GM19099 (cell line): ENCODE results near the gene SDCBP2.

Experiments used
- POLR2A ChIP-seq: IDR thresholded peaks from 3 replicates; pipeline ENCODE4 v1.6.1; 2011; ENCODE audit warnings: low read depth; ENCODE audit not compliant: insufficient read length; ENCODE audit errors: extremely low read depth

SDCBP2 gene

GRCh38 chr20:1312904-1313235 lies 16.1 kb downstream of the SDCBP2 start:
- no peak for TF ChIP-seq POLR2A

GRCh38 chr20:1312308-1312707 lies 16.6 kb downstream of the SDCBP2 start:
- TF ChIP-seq POLR2A, result no peak

DNA sequence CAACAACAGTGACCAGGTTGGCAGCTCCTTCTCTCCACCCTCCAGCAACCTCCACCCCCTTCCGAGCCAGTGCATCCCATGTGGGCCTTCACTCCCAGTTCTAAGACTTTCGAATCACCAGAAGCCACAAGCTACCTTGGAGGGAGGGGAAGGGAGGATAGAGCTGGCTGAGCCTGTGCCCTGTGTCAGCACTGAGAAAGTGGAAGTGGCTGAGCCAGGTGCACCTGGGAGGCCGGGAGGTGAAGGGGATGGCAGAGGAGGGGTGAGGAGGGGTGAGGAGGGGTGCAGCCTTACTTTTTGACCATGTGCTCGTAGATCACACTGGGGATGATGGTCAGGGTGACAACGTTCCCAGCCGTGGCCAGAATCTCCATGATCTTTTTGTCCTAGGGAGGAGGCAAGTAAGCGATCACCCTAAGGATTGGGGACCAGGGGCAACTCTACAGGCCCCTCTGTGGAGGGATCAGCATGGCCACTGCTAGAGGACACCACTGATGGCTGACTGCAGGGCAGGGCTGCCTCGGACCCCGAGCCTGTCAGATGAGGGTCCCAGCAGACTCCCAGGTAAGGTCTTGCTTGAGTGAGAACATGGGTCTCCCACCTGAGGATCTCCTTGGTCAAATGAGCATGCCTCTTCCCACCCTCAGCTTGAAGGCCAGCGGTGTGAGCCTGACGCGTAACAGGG lies 18.3 kb downstream of the SDCBP2 start:
- TF ChIP-seq POLR2A, result no peak

DNA sequence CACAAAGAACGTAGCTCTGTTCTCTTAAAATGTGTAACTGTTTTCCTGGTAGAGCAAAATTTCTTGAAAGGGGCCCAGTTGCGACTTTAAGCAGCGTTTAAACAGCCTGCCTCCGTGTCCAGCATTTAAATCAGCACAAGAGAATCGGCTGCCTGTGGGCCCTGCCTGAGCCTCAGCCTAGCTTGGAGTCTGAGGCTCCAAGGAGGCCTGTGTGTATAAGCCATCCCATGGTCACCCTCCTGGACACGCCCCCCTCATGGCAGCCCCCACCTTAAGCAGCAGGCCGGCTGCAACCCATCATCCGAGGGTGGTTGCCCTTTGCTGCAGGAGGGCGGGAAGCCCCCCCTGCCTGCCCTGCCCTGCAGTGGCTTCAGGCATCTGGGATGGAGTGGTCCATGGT lies 18.9 kb downstream of the SDCBP2 start:
- no peak for TF ChIP-seq POLR2A

DNA sequence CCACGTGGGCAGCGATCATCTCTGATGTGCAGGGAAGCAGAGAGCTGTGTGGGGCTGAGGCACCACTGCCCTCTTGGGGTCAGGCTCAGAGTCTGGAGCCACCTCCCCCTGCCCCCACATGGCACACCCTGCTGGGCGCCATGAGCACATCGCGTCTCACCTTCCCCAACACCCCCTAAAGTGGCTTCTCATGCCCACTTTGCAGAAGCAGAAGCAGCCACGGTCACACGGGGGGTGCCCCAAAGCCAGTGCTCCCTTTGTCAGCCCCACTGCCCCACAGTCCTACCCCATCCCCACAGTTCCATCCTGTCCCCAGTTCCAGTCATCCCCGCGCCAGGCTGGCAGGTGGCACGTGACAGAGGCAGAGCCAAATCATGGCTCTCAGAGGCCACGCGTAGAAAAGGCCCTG lies 19.5 kb downstream of the SDCBP2 start:
- no peak for TF ChIP-seq POLR2A

DNA sequence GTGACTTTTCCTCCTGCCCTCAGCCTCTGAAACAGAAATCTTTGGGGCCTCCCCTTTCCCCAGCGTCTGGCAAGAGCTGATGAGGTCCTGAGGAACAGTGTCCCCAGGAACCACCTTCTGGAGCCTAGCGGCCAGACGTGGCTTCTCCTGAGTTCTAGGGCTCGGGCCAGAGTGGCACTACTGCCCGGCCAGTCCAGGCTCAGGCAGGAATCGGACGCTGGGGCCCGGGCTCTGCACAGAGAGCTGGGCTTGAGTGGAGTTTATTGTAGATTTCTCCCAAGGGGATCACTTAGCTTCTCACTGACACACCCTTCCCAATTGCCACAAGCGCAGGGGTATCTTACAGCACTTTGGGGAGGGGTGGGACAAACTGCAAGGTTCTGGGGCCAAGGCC lies 20.2 kb downstream of the SDCBP2 start:
- no peak for TF ChIP-seq POLR2A

DNA sequence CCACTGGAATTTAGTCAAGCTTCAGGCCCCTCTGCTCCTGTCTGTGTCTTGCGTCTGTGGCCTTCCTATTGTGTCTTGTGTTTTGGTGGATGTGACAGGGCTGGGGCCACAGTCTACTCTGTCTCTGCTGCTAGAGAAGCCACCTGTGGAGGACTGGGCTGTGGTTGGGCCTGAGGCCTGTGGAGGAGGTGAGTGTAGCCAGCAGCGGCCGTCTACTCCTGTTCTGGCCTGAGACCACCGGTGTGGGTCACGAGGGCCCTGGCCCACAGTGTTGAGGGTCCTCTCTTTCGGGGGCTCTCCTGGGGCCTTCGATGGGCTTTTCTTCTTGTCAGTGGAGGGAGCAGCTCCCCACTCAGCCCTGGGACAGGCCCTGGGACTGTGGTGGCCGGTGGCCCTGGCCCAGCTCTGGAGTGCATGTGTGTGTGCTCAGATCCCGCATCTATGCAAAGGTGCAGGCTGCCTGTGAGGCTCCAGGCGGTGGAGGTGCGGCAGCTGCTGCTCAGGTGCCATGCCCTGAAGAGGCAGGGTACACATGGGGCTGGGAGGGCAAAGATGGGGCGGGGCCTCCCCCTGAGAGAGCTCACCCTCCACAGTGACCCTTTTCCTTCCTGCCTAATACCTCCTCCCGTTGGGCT lies 20.8 kb downstream of the SDCBP2 start:
- no peak for TF ChIP-seq POLR2A

DNA sequence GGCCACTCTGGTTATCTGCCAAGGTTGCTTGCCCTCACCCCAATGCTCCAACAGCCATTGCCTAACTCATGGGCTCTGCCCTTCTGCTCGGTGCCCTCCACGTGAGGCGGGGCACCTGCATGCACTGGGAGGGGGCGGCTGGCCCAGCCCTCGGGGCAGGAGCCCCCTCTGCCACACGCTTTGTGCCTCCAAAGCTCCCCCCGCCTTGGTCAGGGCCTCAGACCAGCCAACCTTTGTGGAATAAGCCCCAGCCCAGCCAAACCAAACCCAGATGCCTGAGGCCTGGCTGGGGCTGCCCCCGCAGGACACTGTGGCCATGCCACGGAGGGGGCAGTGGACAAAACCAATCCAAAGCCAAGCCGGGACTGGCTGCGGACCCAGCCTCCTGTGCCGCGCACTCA lies 21.4 kb downstream of the SDCBP2 start:
- no peak for TF ChIP-seq POLR2A

GRCh38 chr20:1307171-1307570 lies 21.8 kb downstream of the SDCBP2 start:
- no peak for TF ChIP-seq POLR2A

DNA sequence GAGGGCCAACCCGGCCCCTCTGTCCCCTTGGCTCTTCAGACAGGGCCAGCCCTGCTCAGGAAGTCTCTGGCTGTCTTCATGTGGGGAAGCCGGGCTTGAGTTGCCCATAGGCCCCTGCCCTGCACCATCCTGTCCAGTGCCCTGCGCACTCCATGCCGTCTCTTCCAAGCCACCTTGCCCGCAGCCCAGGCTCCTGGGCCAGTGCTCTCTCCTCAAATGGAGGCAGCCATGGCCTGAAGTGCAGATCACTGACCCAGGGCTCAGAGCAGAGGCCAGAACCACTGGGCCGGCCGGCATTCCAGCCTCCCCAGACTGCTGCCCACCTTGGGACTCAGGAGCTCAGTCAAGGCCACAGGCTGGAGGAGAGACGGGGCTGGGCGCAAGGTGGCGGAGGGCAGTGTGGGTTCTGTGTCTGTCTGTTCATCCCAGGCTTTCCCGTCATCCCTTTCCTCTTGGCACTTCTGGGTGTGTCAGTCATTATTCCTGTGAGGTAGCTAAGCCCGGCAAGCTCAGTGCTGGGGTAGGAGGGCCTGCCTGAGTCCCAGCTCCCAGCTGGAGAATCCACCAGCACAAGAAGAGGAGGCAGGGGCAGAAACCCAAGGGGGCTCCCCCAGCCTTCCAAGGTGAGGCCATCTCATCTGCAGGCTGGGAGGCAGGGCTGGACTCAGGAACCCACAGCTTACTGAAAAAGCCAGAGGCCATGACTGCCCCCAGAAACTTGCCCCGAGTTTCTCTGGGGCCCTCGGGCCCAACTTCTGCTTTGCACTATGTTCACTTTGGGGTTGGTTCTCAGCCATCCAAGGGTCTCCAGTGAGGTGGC lies 22.4 kb downstream of the SDCBP2 start:
- no peak for TF ChIP-seq POLR2A

DNA sequence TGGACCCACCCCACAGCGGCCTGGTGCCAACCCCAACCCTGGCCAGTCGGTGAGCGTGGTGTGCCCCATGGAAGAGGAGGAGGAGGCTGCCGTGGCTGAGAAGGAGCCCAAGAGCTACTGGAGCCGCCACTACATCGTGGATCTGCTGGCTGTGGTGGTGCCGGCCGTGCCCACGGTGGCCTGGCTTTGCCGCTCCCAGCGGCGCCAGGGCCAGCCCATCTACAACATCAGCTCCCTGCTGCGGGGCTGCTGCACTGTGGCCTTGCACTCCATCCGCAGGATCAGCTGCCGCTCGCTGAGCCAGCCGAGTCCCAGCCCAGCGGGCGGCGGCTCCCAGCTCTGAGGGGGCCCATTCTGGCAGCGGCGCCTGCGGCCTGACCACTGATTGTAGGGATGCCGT lies 23.2 kb downstream of the SDCBP2 start:
- no peak for TF ChIP-seq POLR2A

DNA sequence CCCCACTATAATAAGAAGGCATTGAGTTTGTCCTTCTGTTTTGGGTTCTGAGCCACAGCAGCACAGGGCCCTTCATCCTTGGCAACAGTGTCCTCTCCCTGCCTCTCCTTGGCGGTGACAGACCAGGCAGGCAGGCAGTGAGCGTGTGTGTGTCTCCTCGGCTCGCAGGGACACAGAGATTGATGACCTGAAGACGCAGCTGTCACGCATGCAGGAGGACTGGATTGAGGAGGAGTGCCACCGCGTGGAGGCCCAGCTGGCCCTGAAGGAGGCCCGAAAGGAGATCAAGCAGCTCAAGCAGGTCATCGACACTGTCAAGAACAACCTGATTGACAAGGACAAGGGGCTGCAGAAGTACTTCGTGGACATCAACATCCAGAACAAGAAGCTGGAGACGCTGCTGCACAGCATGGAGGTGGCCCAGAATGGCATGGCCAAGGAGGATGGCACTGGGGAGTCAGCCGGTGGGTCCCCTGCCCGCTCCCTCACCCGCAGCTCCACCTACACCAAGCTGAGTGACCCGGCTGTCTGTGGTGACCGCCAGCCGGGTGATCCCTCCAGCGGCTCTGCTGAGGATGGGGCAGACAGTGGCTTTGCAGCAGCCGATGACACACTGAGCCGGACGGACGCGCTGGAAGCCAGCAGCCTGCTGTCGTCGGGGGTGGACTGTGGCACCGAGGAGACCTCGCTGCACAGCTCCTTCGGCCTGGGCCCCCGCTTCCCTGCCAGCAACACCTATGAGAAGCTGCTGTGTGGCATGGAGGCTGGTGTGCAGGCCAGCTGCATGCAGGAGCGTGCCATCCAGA lies 24.0 kb downstream of the SDCBP2 start:
- no peak for TF ChIP-seq POLR2A

- TF ChIP-seq POLR2A, result no peak
Measured at GRCh38 chr20:1302685-1303541, 26.0 kb downstream of the SDCBP2 start.

GRCh38 chr20:1301031-1301529 lies 27.9 kb downstream of the SDCBP2 start:
- no peak for TF ChIP-seq POLR2A
